ENCODE measurements around the gene PVALEF. TPM values are rescaled to one million over a fixed set of nuclear protein-coding genes. Genes with fewer than 3 reads are reported as not detected.

Gene PVALEF
- polyA plus RNA-seq, 1 donor (not counting 4 experiments of a cell fraction or from before 2014, with no cell fraction given): not detected

DNA sequence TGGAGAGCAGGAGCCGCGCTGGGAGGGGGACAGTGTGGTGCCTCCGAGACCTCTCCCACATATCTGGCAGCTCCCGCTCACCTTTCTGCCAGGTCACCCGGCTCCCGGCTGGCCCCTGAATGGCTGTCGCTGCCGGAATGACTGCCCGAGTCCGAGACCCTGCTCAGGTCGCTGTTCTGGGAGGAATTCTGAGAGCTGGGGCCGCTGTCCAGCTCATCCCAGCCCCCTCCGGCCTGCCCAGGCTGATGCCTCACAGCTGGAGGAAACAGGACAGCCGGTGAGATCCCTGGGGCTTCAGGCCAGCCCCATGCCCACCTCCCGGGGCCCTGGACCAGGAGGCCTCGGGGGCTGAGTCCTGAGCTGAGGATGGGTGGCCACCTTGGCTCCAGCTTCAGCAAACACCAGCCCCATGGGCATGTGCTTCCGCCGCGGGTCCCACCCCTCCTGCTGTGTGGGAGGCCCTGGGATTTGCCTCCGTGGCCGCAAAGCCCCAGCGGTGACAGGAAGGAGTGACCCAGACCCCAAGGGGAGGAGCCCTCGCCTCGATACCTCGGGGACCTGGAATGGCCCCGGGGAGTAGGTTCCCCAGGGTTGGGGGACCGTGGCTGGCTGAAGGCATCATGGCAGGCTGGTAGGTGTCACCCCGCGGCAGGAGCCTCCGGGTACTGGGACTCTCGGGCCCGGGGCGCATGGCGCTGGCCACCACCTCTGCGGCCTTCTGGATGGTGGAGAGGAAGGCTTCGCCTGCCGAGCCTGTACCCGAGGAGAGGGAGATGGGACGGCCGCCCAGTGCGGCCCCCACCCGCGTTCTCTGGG is 66.7 kb downstream of the PVALEF start:
- no peaks in the 10 kb centered on the region for H3K79me2 ChIP-seq (ENCODE audit: control insufficient read depth, insufficient read depth, low read length)
- H3K4me2 ChIP-seq (ENCODE audit: control insufficient read depth, extremely low read depth, insufficient read depth, low read depth, low read length): no peak overlapping the region
- no peak for TF ChIP-seq EZH2 (IDR thresholded peaks at IDR 0.05; ENCODE audit: low read length)
- TF ChIP-seq, protein P1, sequence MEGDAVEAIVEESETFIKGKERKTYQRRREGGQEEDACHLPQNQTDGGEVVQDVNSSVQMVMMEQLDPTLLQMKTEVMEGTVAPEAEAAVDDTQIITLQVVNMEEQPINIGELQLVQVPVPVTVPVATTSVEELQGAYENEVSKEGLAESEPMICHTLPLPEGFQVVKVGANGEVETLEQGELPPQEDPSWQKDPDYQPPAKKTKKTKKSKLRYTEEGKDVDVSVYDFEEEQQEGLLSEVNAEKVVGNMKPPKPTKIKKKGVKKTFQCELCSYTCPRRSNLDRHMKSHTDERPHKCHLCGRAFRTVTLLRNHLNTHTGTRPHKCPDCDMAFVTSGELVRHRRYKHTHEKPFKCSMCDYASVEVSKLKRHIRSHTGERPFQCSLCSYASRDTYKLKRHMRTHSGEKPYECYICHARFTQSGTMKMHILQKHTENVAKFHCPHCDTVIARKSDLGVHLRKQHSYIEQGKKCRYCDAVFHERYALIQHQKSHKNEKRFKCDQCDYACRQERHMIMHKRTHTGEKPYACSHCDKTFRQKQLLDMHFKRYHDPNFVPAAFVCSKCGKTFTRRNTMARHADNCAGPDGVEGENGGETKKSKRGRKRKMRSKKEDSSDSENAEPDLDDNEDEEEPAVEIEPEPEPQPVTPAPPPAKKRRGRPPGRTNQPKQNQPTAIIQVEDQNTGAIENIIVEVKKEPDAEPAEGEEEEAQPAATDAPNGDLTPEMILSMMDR (optimal IDR thresholded peaks at IDR 0.05 in 1 of 3, IDR thresholded peaks at IDR 0.05 in 1 of 3, conservative IDR thresholded peaks at IDR 0.05 in 1 of 3; ENCODE audit: extremely low read depth in 1 of 3, insufficient read depth in 2 of 3, low read length in 3 of 3): no peak
- no peak overlapping the region for H3K9ac ChIP-seq (ENCODE audit: control insufficient read depth, extremely low read depth, insufficient read depth, low read length)
- no peaks in the 10 kb centered on the region for H4K20me1 ChIP-seq (ENCODE audit: control insufficient read depth, extremely low read depth, insufficient read depth, low read length)
- H3K4me1 ChIP-seq (ENCODE audit: control insufficient read depth, extremely low read depth, insufficient read depth, low read length): no peaks in the 10 kb centered on the region
- dilution Hi-C loops (cut with MboI; ENCODE audit: extremely low pct_ligation_motif_present, low sequenced_read_pairs): no loop called here
- H3K9me1 ChIP-seq (ENCODE audit: control insufficient read depth, extremely low read depth, insufficient read depth, low read length): no peaks in the 10 kb centered on the region
- no peak overlapping the region for H3K27ac ChIP-seq (ENCODE audit: control insufficient read depth, insufficient read depth, low read length)
- no peak for DNase-seq (ENCODE audit: low read depth, low spot score)
- H2AFZ ChIP-seq (ENCODE audit: control insufficient read depth, low read length): no peak overlapping the region
- FAIRE-seq: no peak
- H3K27me3 ChIP-seq (ENCODE audit: control insufficient read depth, extremely low read depth, insufficient read depth, low read length): no peaks in the 10 kb centered on the region
- peaks cover 5 to 28% of the 10 kb centered on the region in 2 experiments for H3K36me3 ChIP-seq (ENCODE audit: control insufficient read depth in 2 of 2, extremely low read depth in 1 of 2, insufficient read depth in 2 of 2, low read length in 2 of 2)
- H3K9me3 ChIP-seq (ENCODE audit: control insufficient read depth, low read depth, low read length): no peaks in the 10 kb centered on the region
- H3K4me3 ChIP-seq (ENCODE audit: control insufficient read depth in 2 of 3, extremely low read depth in 1 of 3, insufficient read depth in 2 of 3, low read depth in 1 of 3, low read length in 3 of 3): no peak overlapping the region

Small RNAs within 50 kb of the gene (small RNA-seq; reads per million reads assigned to genes)
- gene MIR1250 (ENCODE audit: insufficient read length in 3 of 3, low read depth in 3 of 3, low replicate concordance in 1 of 3): 0 reads per million in 3 experiments
- 1.7 to 158 (median 94.9) reads per million in 3 experiments for gene MIR3065 (ENCODE audit: insufficient read length in 3 of 3, low read depth in 3 of 3, low replicate concordance in 1 of 3)
- gene MIR657 (ENCODE audit: insufficient read length in 3 of 3, low read depth in 3 of 3, low replicate concordance in 1 of 3): 0 reads per million in 3 experiments

Other genes starting within 250 kb of the PVALEF start
- 14.5 to 26.7 TPM (median 20.9 TPM) in 3 replicates for gene CHMP6, start 173.7 kb upstream of the PVALEF start, polyA plus RNA-seq
- 48.9 to 74.4 TPM (median 56.7 TPM) in 3 replicates for gene BAIAP2, start 130.4 kb upstream of the PVALEF start, polyA plus RNA-seq
- 0.16 to 0.54 TPM (median 0.40 TPM) in 3 replicates for gene AATK, start 714 bp downstream of the PVALEF start, polyA plus RNA-seq
- 2.6 to 3.0 TPM (median 2.7 TPM) in 3 replicates for gene CEP131, start 57.5 kb downstream of the PVALEF start, polyA plus RNA-seq
- gene TEPSIN, start 73.5 kb downstream of the PVALEF start, polyA plus RNA-seq: 7.1 to 11.5 TPM (median 8.8 TPM) in 3 replicates
- 99.5 to 171 TPM (median 109 TPM) in 3 replicates for gene NDUFAF8, start 73.8 kb downstream of the PVALEF start, polyA plus RNA-seq
- 16.8 to 21.2 TPM (median 20.9 TPM) in 3 replicates for gene SLC38A10, start 129.8 kb downstream of the PVALEF start, polyA plus RNA-seq
- gene BAHCC1, start 229.9 kb downstream of the PVALEF start, polyA plus RNA-seq: 0.52 to 1.0 TPM (median 0.80 TPM) in 3 replicates

Data from keratinocyte (primary cell).